OCI-M2 (cell line): Measurements from ENCODE around the gene ARHGEF28.

Source experiments
- DNase-seq: peaks from one replicate; lab custom pipeline; 2025; ENCODE audit not compliant: unreplicated experiment; lab: John Stamatoyannopoulos, UW

Gene ARHGEF28

GRCh38 chr5:73655521-73656160 is 29.6 kb downstream of the ARHGEF28 start:
- no peak for DNase-seq

- DNase-seq = no peak
Observed at GRCh38 chr5:73661753-73662152, 35.8 kb downstream of the ARHGEF28 start.

- no peak for DNase-seq
Observed at GRCh38 chr5:73663161-73663859, 37.3 kb downstream of the ARHGEF28 start.

GRCh38 chr5:73663860-73664240 is 37.9 kb downstream of the ARHGEF28 start:
- DNase-seq = no peak

DNA sequence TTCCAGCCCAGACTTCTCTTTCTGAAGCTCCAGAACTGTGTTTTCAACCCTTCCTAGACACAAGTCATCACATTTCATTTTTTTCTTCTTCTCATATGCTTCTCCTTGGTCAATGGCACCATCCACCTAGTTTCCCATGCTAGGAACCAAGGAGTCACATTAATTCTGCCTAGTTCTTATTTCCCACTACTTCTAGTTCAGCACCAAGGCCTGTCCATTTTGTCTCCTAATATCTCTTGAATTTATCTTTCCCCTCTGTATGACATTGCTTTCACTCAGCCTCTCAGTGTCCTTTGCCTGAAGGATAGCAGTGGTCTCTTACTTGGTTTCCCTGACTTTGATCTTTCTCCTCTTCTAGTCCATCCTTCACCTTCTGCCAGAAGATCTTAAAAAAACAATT is 38.8 kb downstream of the ARHGEF28 start:
- DNase-seq = no peak

DNA sequence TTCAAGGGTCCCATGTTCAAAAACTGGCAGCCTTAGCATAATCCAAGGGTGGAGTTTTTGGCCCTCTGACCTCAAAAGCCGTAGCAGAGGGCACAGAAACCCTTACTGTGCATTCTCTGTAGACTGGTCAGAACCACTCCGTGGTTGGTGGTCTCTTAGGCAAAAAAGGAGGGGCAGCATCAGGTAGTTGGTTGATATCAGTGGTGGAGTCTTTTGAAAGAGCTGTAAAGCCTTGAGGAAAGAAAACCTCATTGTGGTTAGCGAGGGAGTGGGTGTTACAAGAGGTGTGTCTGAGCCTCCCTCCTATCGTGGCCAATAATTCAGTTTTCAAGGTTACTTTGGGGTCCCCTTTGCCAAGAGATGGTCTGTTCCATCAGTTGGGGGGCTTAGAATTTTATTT is 40.9 kb downstream of the ARHGEF28 start:
- DNase-seq = no peak

GRCh38 chr5:73668017-73668416 is 42.0 kb downstream of the ARHGEF28 start:
- no peak for DNase-seq

DNA sequence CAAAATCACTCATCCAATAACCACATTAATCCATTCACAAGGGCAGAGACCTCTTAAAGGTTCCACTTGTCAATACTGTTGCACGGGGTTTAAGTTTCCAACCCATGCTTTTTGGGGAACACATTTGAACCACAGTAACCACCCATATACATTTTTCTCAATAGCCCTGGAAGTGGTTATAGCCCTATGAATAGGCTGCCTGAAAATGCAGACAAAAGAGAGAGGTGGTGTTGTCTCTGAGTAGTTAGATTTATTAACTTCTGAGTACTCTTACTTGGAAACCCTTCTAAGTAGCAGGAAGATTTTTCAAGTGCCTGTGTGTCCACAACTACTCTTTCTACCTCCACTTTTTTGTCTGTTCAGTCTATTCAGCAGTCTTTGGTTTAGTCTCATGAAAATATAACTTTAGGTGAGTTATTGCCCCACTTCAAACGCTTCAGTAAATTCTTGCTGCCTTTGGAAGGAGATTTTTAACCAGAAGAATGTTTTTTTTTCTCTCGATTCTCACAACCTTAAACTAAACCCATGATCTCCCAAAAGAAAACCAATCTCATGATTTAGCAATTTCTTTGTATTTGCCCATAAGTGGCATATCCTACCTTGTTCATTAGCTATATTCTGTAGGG is 42.6 kb downstream of the ARHGEF28 start:
- no peak for DNase-seq

GRCh38 chr5:73670731-73671130 is 44.7 kb downstream of the ARHGEF28 start:
- no peak for DNase-seq

DNA sequence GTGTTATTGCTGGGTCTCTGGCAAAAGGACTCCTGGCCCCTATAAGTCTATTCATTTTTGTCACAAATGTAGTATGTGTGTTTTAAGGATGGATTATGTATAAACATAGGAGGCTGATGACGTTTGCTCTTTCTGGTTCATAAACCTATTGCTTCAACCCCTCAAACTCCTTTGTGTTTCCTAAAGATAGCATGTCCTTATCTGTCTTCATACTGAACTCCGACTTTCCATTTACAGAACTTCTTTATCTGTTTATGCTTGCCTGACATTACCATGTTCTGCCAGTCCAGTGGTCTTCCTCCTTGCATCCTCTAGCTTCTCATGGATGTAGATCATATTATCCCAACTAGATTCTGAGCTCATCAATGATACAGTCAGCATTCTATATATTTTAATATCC is 46.1 kb downstream of the ARHGEF28 start:
- DNase-seq = no peak

DNA sequence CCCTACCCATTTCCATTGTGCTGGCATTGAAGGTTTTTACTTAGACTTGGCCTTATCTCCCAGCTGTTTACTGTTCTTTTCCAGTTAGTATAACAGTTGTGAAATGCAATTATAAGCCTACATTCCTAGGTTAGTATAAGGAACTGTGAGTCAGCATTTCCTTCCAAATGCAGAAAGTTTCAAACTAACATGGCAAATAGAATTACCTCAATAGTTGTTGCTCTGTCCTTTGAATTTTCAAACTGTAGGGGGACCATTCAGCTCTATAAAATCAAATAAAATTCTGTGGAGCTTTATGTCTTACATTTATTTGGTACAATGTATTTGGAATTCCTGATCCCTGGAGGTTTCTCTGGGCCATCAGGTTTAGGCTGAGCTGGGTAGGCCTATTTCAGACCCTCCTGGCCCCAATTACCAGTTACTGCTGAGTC is 47.2 kb downstream of the ARHGEF28 start:
- DNase-seq = no peak

GRCh38 chr5:73674669-73675004 is 48.6 kb downstream of the ARHGEF28 start:
- no peak for DNase-seq

- no peak for DNase-seq
Observed at GRCh38 chr5:73678322-73678740, 52.3 kb downstream of the ARHGEF28 start.

- no peak for DNase-seq
Observed at GRCh38 chr5:73678807-73679206, 52.8 kb downstream of the ARHGEF28 start.

- no peak for DNase-seq
Observed at GRCh38 chr5:73682176-73682575, 56.2 kb downstream of the ARHGEF28 start.

- DNase-seq = no peak
Observed at GRCh38 chr5:73684691-73685090, 58.7 kb downstream of the ARHGEF28 start.

DNA sequence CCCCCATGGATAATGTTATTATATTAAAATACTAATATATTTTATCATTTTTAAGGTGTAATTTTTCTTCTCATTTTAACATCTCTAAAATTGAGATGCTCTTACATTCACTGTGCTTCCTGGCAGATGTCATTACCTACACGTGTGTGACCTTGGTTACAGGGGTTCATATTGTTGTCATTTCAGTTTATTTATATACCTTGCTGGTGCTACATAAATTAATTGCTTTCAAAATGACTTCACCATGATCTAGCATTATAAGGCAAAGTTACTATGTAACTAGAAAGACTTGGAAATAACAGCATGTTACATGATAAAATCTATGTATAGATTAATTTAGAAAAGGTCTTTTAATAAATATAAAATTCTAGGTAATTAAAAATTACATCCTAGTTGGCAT is 60.9 kb downstream of the ARHGEF28 start:
- DNase-seq = no peak

DNA sequence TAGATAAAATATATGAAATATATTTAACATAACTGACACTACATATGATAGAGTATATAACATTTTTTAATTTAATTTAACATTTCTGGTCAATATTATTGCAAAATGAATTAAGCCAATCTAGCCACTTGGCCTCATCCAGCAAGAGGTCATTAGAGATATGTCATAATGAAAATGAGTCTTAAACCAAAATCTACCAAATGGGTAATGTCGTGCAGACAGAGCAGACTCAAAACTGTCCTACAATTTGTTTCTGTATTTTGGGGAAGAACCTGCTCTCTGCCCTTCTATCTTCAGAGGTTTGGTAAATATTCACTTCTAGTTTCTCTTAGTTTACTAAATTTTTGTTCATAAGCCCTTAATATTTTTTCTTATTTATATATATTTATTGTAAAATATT is 61.4 kb downstream of the ARHGEF28 start:
- DNase-seq = no peak

- no peak for DNase-seq
Observed at GRCh38 chr5:73690015-73690414, 64.0 kb downstream of the ARHGEF28 start.

DNA sequence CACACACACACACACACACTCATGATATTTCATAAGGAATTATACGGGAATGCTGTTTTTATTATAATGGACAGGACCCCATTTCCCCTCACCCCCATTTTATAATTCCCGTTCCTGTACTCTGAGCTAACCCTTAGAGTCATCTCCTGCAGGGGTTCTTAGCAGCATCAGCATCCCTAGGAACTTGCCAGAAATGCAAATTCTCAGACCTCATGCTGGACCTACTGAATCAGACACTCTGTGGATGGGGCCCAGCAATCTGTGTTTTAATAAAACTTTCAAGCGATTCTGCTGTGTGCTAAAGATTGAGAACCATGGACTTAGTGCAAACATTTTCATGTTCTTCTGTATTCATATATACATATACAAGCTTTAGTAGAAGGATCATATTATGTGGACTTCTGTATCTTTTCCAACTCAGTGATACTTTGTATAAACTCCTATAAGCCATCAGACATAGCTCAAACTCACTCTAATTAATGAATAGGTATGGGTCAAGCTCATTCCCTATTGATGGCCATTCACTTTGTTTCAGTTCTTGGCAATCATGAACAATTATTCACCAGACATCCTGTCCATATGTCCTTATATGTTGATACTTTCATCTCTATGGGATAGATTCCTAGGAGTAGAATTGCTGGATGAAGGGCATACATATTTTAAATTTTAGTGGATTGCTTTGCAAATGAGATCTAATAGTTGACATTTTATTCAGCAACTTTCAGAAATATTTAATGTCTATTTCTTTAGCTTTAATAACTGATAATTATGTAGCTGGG is 65.5 kb downstream of the ARHGEF28 start:
- no peak for DNase-seq

DNA sequence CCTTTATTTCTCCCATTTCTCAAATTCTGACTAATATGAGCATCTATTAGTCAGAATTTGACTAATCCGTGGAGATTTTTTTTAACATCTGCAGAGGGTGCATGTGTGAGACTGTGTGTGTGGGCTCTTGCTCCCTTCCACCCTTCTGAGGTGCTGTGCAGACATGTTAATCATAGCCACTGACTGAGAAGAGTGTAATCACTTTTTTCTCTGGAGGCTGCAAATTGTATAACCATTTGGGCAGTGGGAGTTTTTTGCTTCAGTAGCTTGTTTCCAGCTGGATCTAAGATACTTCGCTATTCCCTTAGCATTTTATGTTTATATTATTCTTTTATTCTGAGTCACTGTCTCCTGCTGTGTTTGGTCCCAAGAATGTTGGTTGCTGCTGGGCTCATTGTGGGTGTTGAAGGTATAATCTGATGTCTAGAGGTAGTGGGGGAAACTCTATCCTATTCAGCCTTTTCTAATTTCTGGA is 66.2 kb downstream of the ARHGEF28 start:
- no peak for DNase-seq

GRCh38 chr5:73692981-73693380 is 67.0 kb downstream of the ARHGEF28 start:
- DNase-seq = no peak
